Endothelial cell of umbilical vein (primary cell): ENCODE data around the gene HLTF. TPM values are rescaled to one million over a fixed set of nuclear protein-coding genes. Genes with fewer than 3 reads are reported as not detected.

Experiments used
- BruUV-seq: library from RNA; stranded (reverse); fragments of 400-500 nt; replicated peaks from 2 replicates; lab custom pipeline; 2021; lab: Mats Ljungman, UMichigan
- CTCF ChIA-PET: fragments of 300-600, 350-600 bp; sonication (Branson Sonifier 250); formaldehyde crosslinking; loops from one replicate; lab custom pipeline; 2021; ENCODE audit warnings: antibody characterized with exemption, inconsistent platforms; lab: Charles Lee
- POLR2A ChIA-PET: fragments of 300-600, 350-600 bp; sonication (Branson Sonifier 250); formaldehyde crosslinking; loops from one replicate; lab custom pipeline; 2021; ENCODE audit warnings: antibody characterized with exemption, inconsistent platforms; lab: Charles Lee
- DNase-seq: peaks from one replicate; pipeline ENCODE4 v3.0.0-alpha.2; 2011; ENCODE audit warnings: low read depth, low spot score
- FAIRE-seq: peaks from 2 replicates; lab custom pipeline; 2011; peaks lifted over from hg19 to GRCh38; lab: Jason Lieb, UNC
- H2AFZ ChIP-seq: 2 replicates; pipeline ENCODE4 v1.6.0; 2012; ENCODE audit warnings: low read depth, low read length, control low read depth, inconsistent platforms
- H3K27ac ChIP-seq: 2 replicates; pipeline ENCODE4 v1.5.1; 2011; ENCODE audit warnings: low read depth, mild to moderate bottlenecking, control low read depth, low read length, moderate library complexity; ENCODE audit not compliant: insufficient read depth
- H3K27me3 ChIP-seq, 2 experiments: 2 replicates each; pipeline versions ENCODE4 v1.6.0 to v1.6.1; 2011; ENCODE audit warnings: low read length in 2 of 2, mixed read lengths in 1 of 2; ENCODE audit not compliant: control insufficient read depth in 2 of 2, insufficient read depth in 2 of 2
- H3K36me3 ChIP-seq, 2 experiments: 2 replicates in 1 of 2; 3 replicates in 1 of 2; pipeline ENCODE4 v1.5.1; 2011; ENCODE audit warnings: low read length in 2 of 2, mild to moderate bottlenecking in 1 of 2, moderate library complexity in 1 of 2; ENCODE audit not compliant: control insufficient read depth in 2 of 2, insufficient read depth in 2 of 2; ENCODE audit errors: extremely low read depth in 1 of 2
- H3K4me1 ChIP-seq: 3 replicates; pipeline ENCODE4 v1.5.1; 2011; ENCODE audit warnings: mild to moderate bottlenecking, low read length; ENCODE audit not compliant: control insufficient read depth, insufficient read depth; ENCODE audit errors: extremely low read depth
- H3K4me2 ChIP-seq: 2 replicates; pipeline ENCODE4 v1.6.1; 2011; ENCODE audit warnings: low read length, control low read depth, mixed read lengths; ENCODE audit not compliant: insufficient read depth
- H3K4me3 ChIP-seq, 3 experiments: fragments of 200-600 bp in 1 of 3; sonication (generic), shearing (Covaris generic) in 1 of 3; replicated peaks in 1 of 3; 2 replicates each; pipeline ENCODE4 v1.5.1; 2011 to 2016; ENCODE audit warnings: control low read depth in 3 of 3, low read length in 3 of 3, mild to moderate bottlenecking in 2 of 3, inconsistent platforms in 1 of 3, low read depth in 1 of 3, moderate library complexity in 1 of 3; ENCODE audit not compliant: insufficient read depth in 1 of 3
- H3K79me2 ChIP-seq: 2 replicates; pipeline ENCODE4 v1.6.0; 2012; ENCODE audit warnings: low read length, inconsistent platforms; ENCODE audit not compliant: control insufficient read depth, insufficient read depth
- H3K9ac ChIP-seq: replicated peaks from 2 replicates; pipeline ENCODE3; 2011; ENCODE audit warnings: low read length, control low read depth; ENCODE audit not compliant: insufficient read depth; ENCODE audit errors: extremely low read depth
- H3K9me1 ChIP-seq: replicated peaks from 3 replicates; pipeline ENCODE4 v1.6.0; 2011; ENCODE audit warnings: mild to moderate bottlenecking, low read length; ENCODE audit not compliant: control insufficient read depth, insufficient read depth; ENCODE audit errors: extremely low read depth
- H3K9me3 ChIP-seq: replicated peaks from 2 replicates; pipeline ENCODE4 v1.5.1; 2012; ENCODE audit warnings: low read length, inconsistent platforms; ENCODE audit not compliant: control insufficient read depth, insufficient read depth
- H4K20me1 ChIP-seq: replicated peaks from 2 replicates; pipeline ENCODE3; 2011; ENCODE audit warnings: mild to moderate bottlenecking, low read length; ENCODE audit not compliant: control insufficient read depth, insufficient read depth; ENCODE audit errors: extremely low read depth
- EZH2 ChIP-seq: IDR thresholded peaks from 2 replicates; pipeline ENCODE4 v1.6.1; 2012; ENCODE audit warnings: borderline replicate concordance, low read depth, mild to moderate bottlenecking, moderate library complexity, low read length, inconsistent platforms; ENCODE audit not compliant: severe bottlenecking
- FOS ChIP-seq: IDR thresholded peaks from 2 replicates; pipeline ENCODE4 v1.6.1; 2011; ENCODE audit warnings: mild to moderate bottlenecking, low read length, moderate library complexity, borderline replicate concordance; ENCODE audit not compliant: insufficient read depth
- JUN ChIP-seq: IDR thresholded peaks from 2 replicates; pipeline ENCODE4 v1.6.1; 2011; ENCODE audit warnings: borderline replicate concordance, low read depth; ENCODE audit not compliant: insufficient read length, insufficient read depth
- dilution Hi-C: fragments of 300-500 bp; cut with MboI; formaldehyde crosslinking; loops from one replicate; pipeline ENCODE4 v1.15.0; 2019; ENCODE audit warnings: low sequenced_read_pairs; ENCODE audit not compliant: extremely low pct_ligation_motif_present
- intact Hi-C: fragments of 100-400 bp; cut with micrococcal nuclease; formaldehyde crosslinking; loops from one replicate; pipeline ENCODE4 v1.10.0; 2022
- polyA plus RNA-seq, 4 experiments: library from polyadenylated mRNA; depleted of rRNA in 3 of 4; stranded (reverse) in 3 of 4; unstranded in 1 of 4; fragments of >200 nt; gene quantifications; 2 replicates each; pipeline versions ENCODE4 v1.2.1 to v1.2.3, GENCODE V29; 2011 to 2012; ENCODE audit warnings: missing spikeins in 1 of 4
- total RNA-seq: library from RNA; stranded (reverse); gene quantifications from 2 replicates; pipeline ENCODE4 v1.2.3, GENCODE V29; 2021
- TF ChIP-seq, protein P1 (sequence below), 2 donors: IDR thresholded peaks; 1 replicate in 1 of 2; 2 replicates in 1 of 2; pipeline ENCODE4 v1.5.1; 2011; ENCODE audit warnings: low read length in 2 of 2, mild to moderate bottlenecking in 2 of 2, moderate library complexity in 2 of 2, control low read depth in 1 of 2, inconsistent platforms in 1 of 2, low read depth in 1 of 2; ENCODE audit not compliant: insufficient read depth in 1 of 2; ENCODE audit errors: extremely low read depth in 1 of 2

The HLTF gene
- total and polyA plus RNA-seq, 2 donors (not counting 3 experiments of a cell fraction or from before 2014, with no cell fraction given) = 8.7 to 24.6 TPM

DNA sequence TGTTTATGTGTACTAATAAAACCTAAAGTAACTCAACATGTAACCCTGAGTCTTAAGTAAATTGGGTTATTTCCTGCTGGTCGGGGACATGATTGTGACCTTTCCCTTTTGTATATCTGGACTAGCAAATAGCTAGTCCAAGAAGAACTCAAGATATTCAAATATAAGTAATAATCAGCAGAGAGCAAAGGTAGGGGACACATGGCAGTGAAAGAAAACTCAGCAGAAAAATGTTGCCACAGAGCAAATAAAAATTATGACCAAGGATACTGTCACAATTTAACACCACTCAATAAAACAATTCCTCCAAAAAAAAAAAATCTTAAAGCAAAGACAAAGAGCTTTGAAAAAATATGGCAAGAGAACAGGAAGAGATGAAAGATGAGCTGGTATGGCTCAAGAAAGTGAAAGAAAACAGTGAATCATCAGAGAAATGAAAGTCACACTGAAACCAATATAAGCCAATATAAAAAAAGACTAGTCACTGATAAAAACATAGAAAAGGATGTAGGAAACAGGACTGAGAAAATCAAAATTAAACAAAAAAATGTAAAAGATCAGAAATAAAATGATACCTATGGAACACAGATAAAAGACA is 43.4 kb downstream of the HLTF start:
- CTCF ChIA-PET = interaction anchor here (0.7 to 1.7 kb wide), 8 partner anchors 12 to 87 kb away, joined by 3 to 9 read pairs (median 4); partner anchors contain the start of gene GYG1
- intact Hi-C loops (no loop called here), dilution Hi-C loops (no loop called here)
- Histone ChIP-seq H3K36me3 (peaks cover 3 to 4% of the 10 kb centered on the region in 2 experiments), H3K9me3 (no peaks in the 10 kb centered on the region), H2AFZ (peak overlapping the region; percentile 9), H3K27me3 (no peaks in the 10 kb centered on the region), H3K9ac (peak overlapping the region; percentile 22), H3K4me2 (peak overlapping the region; percentile 57), H3K4me1 (peaks cover 14% of the 10 kb centered on the region), H3K4me3 (no peak overlapping the region), H3K9me1 (no peaks in the 10 kb centered on the region), H3K27ac (peak overlapping the region; percentile 50), H4K20me1 (no peaks in the 10 kb centered on the region), H3K79me2 (no peaks in the 10 kb centered on the region)
- POLR2A ChIA-PET = no interaction called here
- FAIRE-seq (no peak), DNase-seq (peak; percentile 72)
- no TSS peak for BruUV-seq
- no peak for TF ChIP-seq EZH2
- TF ChIP-seq FOS = peak; percentile 43

DNA sequence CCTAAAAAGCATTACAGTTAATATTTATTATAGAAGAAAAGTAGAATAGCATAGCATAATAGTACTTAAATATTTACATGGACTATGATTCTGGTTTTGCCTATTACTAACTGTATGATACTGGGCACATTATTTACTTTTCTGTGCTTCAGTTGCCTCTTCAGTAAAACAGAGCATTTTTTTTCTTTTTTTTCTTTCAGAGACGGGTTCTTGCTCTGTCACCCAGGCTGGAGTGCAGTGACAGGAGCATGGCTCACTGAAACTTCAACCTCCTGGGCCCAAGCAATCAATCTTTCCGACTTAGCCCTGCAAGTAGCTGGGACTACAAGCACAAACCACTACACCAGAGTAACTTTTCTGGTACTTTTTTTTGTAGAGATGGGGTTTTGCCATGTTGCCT is 48.0 kb downstream of the HLTF start:
- POLR2A ChIA-PET = no interaction called here
- no TSS peak for BruUV-seq
- no peaks in the 10 kb centered on the region for H4K20me1 ChIP-seq
- H3K4me3 ChIP-seq = no peak overlapping the region
- TF ChIP-seq, protein P1, sequence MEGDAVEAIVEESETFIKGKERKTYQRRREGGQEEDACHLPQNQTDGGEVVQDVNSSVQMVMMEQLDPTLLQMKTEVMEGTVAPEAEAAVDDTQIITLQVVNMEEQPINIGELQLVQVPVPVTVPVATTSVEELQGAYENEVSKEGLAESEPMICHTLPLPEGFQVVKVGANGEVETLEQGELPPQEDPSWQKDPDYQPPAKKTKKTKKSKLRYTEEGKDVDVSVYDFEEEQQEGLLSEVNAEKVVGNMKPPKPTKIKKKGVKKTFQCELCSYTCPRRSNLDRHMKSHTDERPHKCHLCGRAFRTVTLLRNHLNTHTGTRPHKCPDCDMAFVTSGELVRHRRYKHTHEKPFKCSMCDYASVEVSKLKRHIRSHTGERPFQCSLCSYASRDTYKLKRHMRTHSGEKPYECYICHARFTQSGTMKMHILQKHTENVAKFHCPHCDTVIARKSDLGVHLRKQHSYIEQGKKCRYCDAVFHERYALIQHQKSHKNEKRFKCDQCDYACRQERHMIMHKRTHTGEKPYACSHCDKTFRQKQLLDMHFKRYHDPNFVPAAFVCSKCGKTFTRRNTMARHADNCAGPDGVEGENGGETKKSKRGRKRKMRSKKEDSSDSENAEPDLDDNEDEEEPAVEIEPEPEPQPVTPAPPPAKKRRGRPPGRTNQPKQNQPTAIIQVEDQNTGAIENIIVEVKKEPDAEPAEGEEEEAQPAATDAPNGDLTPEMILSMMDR (IDR thresholded peaks at IDR 0.05; ENCODE audit: extremely low read depth in 1 of 2, insufficient read depth in 1 of 2, low read depth in 1 of 2, low read length in 2 of 2) = no peak
- TF ChIP-seq JUN = no peak
- H2AFZ ChIP-seq = no peak overlapping the region
- H3K9me3 ChIP-seq = no peaks in the 10 kb centered on the region
- H3K9me1 ChIP-seq = no peaks in the 10 kb centered on the region
- H3K4me2 ChIP-seq = no peak overlapping the region
- CTCF ChIA-PET = no interaction called here
- H3K27me3 ChIP-seq = no peaks in the 10 kb centered on the region
- no peaks in the 10 kb centered on the region for H3K79me2 ChIP-seq
- H3K36me3 ChIP-seq = peaks cover 3 to 6% of the 10 kb centered on the region in 2 experiments
- intact Hi-C loops = no loop called here
- H3K4me1 ChIP-seq = peaks cover 11% of the 10 kb centered on the region
- dilution Hi-C loops = no loop called here
- FAIRE-seq = no peak
- no peak for DNase-seq
- H3K9ac ChIP-seq = no peak overlapping the region
- no peak overlapping the region for H3K27ac ChIP-seq
